GM06990 (cell line): ENCODE data around the gene TENM4.

ENCODE experiments used
- DNase-seq: peaks from one replicate; pipeline ENCODE4 v3.0.0-alpha.2; 2011; ENCODE audit not compliant: insufficient read length; ENCODE audit errors: extremely low read depth
- H3K27me3 ChIP-seq: replicated peaks from 2 replicates; pipeline ENCODE4 v1.6.0; 2011; ENCODE audit warnings: low read length; ENCODE audit not compliant: control insufficient read depth, insufficient read depth
- H3K36me3 ChIP-seq: 2 replicates; pipeline ENCODE4 v1.5.1; 2011; ENCODE audit warnings: low read length; ENCODE audit not compliant: control insufficient read depth, insufficient read depth
- H3K4me3 ChIP-seq: replicated peaks from 2 replicates; pipeline ENCODE4 v1.5.1; 2011; ENCODE audit warnings: low read depth, mild to moderate bottlenecking, control low read depth, low read length
- CTCF ChIP-seq: IDR thresholded peaks from 2 replicates; pipeline ENCODE4 v1.5.1; 2011; ENCODE audit warnings: low read length, control low read depth, mild to moderate bottlenecking, inconsistent platforms; ENCODE audit not compliant: insufficient read depth, poor library complexity, severe bottlenecking

Gene TENM4

GRCh38 chr11:78653294-78653909 is 787.4 kb downstream of the TENM4 start:
- no peak for DNase-seq
- no peak overlapping the region for H3K4me3 ChIP-seq
- H3K27me3 ChIP-seq = no peaks in the 10 kb centered on the region; the same call in none of the 2 replicates
- H3K36me3 ChIP-seq = no peaks in the 10 kb centered on the region
- TF ChIP-seq CTCF = no peak

GRCh38 chr11:78652843-78653239 is 788.0 kb downstream of the TENM4 start:
- Histone ChIP-seq H3K27me3 (no peaks in the 10 kb centered on the region; the same call in none of the 2 replicates), H3K36me3 (no peaks in the 10 kb centered on the region), H3K4me3 (no peak overlapping the region)
- no peak for TF ChIP-seq CTCF
- no peak for DNase-seq

- Histone ChIP-seq H3K4me3 (no peak overlapping the region), H3K36me3 (no peaks in the 10 kb centered on the region), H3K27me3 (no peaks in the 10 kb centered on the region; the same call in none of the 2 replicates)
- TF ChIP-seq CTCF = no peak
- DNase-seq = no peak
Observed at GRCh38 chr11:78651923-78652842, 788.6 kb downstream of the TENM4 start.

GRCh38 chr11:78651136-78651775 is 789.6 kb downstream of the TENM4 start:
- DNase-seq = no peak
- no peak overlapping the region for H3K4me3 ChIP-seq
- no peak for TF ChIP-seq CTCF
- no peaks in the 10 kb centered on the region; the same call in none of the 2 replicates for H3K27me3 ChIP-seq
- no peaks in the 10 kb centered on the region for H3K36me3 ChIP-seq

- no peak overlapping the region for H3K4me3 ChIP-seq
- DNase-seq = no peak
- TF ChIP-seq CTCF = no peak
- no peaks in the 10 kb centered on the region; the same call in none of the 2 replicates for H3K27me3 ChIP-seq
- no peaks in the 10 kb centered on the region for H3K36me3 ChIP-seq
Observed at GRCh38 chr11:78649361-78650215, 791.2 kb downstream of the TENM4 start.
